Colonic mucosa (tissue), 4 donors: ENCODE results near the gene UBE2D3. TPM values are rescaled to one million over a fixed set of nuclear protein-coding genes. Genes with fewer than 3 reads are reported as not detected.

Experiments used
- DNase-seq: peaks from one replicate; pipeline ENCODE4 v3.0.0-alpha.2; 2020
- H3K27ac ChIP-seq: fragments of 200-600 bp; one replicate; pipeline ENCODE4 v1.8.0; 2021
- H3K27me3 ChIP-seq: fragments of 200-600 bp; one replicate; pipeline ENCODE4 v1.8.0; 2021
- H3K36me3 ChIP-seq: fragments of 200-600 bp; one replicate; pipeline ENCODE4 v1.8.0; 2021
- H3K4me1 ChIP-seq: fragments of 200-600 bp; one replicate; pipeline ENCODE4 v1.8.0; 2021; ENCODE audit warnings: mild to moderate bottlenecking
- H3K4me3 ChIP-seq: fragments of 200-600 bp; one replicate; pipeline ENCODE4 v1.8.0; 2021
- H3K9ac ChIP-seq, 2 donors: one replicate each; pipeline ENCODE4 v1.7.0; 2013; ENCODE audit warnings: control low read depth in 2 of 2, low read depth in 2 of 2, low read length in 2 of 2
- H3K9me3 ChIP-seq: fragments of 200-600 bp; one replicate; pipeline ENCODE4 v1.8.0; 2021
- CTCF ChIP-seq: fragments of 200-600 bp; IDR thresholded peaks from one replicate; pipeline ENCODE4 v1.8.0; 2022; ENCODE audit warnings: antibody characterized with exemption, mild to moderate bottlenecking
- intact Hi-C: fragments of 100-400 bp; cut with DNase I; formaldehyde crosslinking; loops from one replicate; pipeline ENCODE4 v1.14.1; 2022
- total RNA-seq, 2 donors: library from RNA; stranded (reverse); fragmentation: NEBNext Ultra II Directional in 1 of 2; extraction: Animal tissue kit (Norgen Biotek cat#: 25700) in 1 of 2; gene quantifications; one replicate each; pipeline ENCODE4 v1.2.1, GENCODE V29; 2021
- donor health status: healthy.
- donor health status: DM: no; HTN: no; CAD: no.
- donor health status: DM: no; HTN: no; CAD: no.

The UBE2D3 gene
- total RNA-seq, 2 donors from 2014 or later = 290 to 346 TPM

- Histone ChIP-seq H3K9ac (no peak overlapping the region), H3K27ac (no peak overlapping the region), H3K36me3 (no peaks in the 10 kb centered on the region), H3K27me3 (no peaks in the 10 kb centered on the region), H3K9me3 (no peaks in the 10 kb centered on the region), H3K4me3 (no peak overlapping the region), H3K4me1 (peaks cover 5% of the 10 kb centered on the region)
- no peak for DNase-seq
- no peak for TF ChIP-seq CTCF
- intact Hi-C loops = loop anchor here (5.0 to 10.0 kb wide), 2 partner anchors 37 to 395 kb away; partner anchors contain the start of gene CISD2
These were observed 2.5 kb upstream of the UBE2D3 start for GRCh38 chr4:102829803-102830202.

GRCh38 chr4:102828497-102828808 lies 1.1 kb upstream of the UBE2D3 start:
- Histone ChIP-seq H3K9me3 (no peaks in the 10 kb centered on the region), H3K27ac (peak overlapping the region; percentile 100), H3K36me3 (no peaks in the 10 kb centered on the region), H3K9ac (peak overlapping the region; percentile 41 to 99), H3K4me3 (peak overlapping the region; percentile 82), H3K4me1 (peaks cover 5% of the 10 kb centered on the region), H3K27me3 (no peaks in the 10 kb centered on the region)
- TF ChIP-seq CTCF = no peak
- intact Hi-C loops = loop anchor here (5.0 to 10.0 kb wide), 2 partner anchors 39 to 394 kb away; partner anchors contain the start of gene CISD2
- DNase-seq = no peak

GRCh38 chr4:102827674-102828496 lies 534 bp upstream of the UBE2D3 start:
- H3K9ac ChIP-seq = peak overlapping the region; percentile 87 to 99
- TF ChIP-seq CTCF = no peak
- peak; percentile 99 for DNase-seq
- intact Hi-C loops = loop anchor here (5.0 to 10.0 kb wide), 2 partner anchors 39 to 393 kb away; partner anchors contain the start of gene CISD2
- no peaks in the 10 kb centered on the region for H3K36me3 ChIP-seq
- H3K9me3 ChIP-seq = no peaks in the 10 kb centered on the region
- peaks cover 5% of the 10 kb centered on the region for H3K4me1 ChIP-seq
- peak overlapping the region; percentile 100 for H3K27ac ChIP-seq
- no peaks in the 10 kb centered on the region for H3K27me3 ChIP-seq
- peak overlapping the region; percentile 82 for H3K4me3 ChIP-seq

- Histone ChIP-seq H3K4me1 (peaks cover 5% of the 10 kb centered on the region), H3K9ac (peak overlapping the region; percentile 87 to 99), H3K4me3 (peak overlapping the region; percentile 82), H3K27ac (peak overlapping the region; percentile 100), H3K36me3 (no peaks in the 10 kb centered on the region), H3K27me3 (no peaks in the 10 kb centered on the region), H3K9me3 (no peaks in the 10 kb centered on the region)
- no peak for TF ChIP-seq CTCF
- intact Hi-C loops = loop anchor here (5.0 to 10.0 kb wide), 2 partner anchors 41 to 391 kb away; partner anchors contain the start of gene CISD2
- DNase-seq = no peak
These were observed 1.1 kb downstream of the UBE2D3 start for GRCh38 chr4:102826105-102826889.

- Histone ChIP-seq H3K9ac (peak overlapping the region; percentile 87 to 99), H3K36me3 (no peaks in the 10 kb centered on the region), H3K4me1 (peaks cover 6% of the 10 kb centered on the region), H3K27me3 (no peaks in the 10 kb centered on the region), H3K27ac (peak overlapping the region; percentile 100), H3K9me3 (no peaks in the 10 kb centered on the region), H3K4me3 (peak overlapping the region; percentile 82)
- intact Hi-C loops = loop anchor here (5.0 to 10.0 kb wide), 2 partner anchors 42 to 391 kb away; partner anchors contain the start of gene CISD2
- DNase-seq = peak; percentile 54
- no peak for TF ChIP-seq CTCF
These were observed 1.9 kb downstream of the UBE2D3 start for GRCh38 chr4:102825261-102826091.
